Sigmoid colon (tissue), 7 donors: Measurements from ENCODE around the gene NRXN3. TPM values are rescaled to one million over a fixed set of nuclear protein-coding genes. Genes with fewer than 3 reads are reported as not detected.

Source experiments
- DNase-seq: peaks from one replicate; pipeline ENCODE4 v3.0.0-alpha.2; 2019
- H3K27ac ChIP-seq, 4 donors: fragments of 200-600 bp; sonication (generic); one replicate each; pipeline ENCODE4 v1.5.1; 2016 to 2019; ENCODE audit warnings: mild to moderate bottlenecking in 1 of 4
- H3K27me3 ChIP-seq, 3 donors: fragments of 200-600 bp; sonication (generic); one replicate each; pipeline ENCODE4 v1.5.1; 2019; ENCODE audit warnings: mild to moderate bottlenecking in 1 of 3
- H3K36me3 ChIP-seq, 4 donors: fragments of 200-600 bp; sonication (generic); one replicate each; pipeline ENCODE4 v1.5.1; 2016 to 2019
- H3K4me1 ChIP-seq, 4 donors: fragments of 200-600 bp; sonication (generic); one replicate each; pipeline ENCODE4 v1.5.1; 2017 to 2019
- H3K4me3 ChIP-seq, 4 donors: fragments of 200-600 bp; sonication (generic); one replicate each; pipeline ENCODE4 v1.5.1; 2017 to 2019; ENCODE audit warnings: mild to moderate bottlenecking in 2 of 4, moderate library complexity in 1 of 4
- H3K9me3 ChIP-seq, 4 donors: fragments of 200-600 bp in 3 of 4; sonication (generic) in 3 of 4; one replicate each; pipeline versions ENCODE4 v1.5.1 to v1.6.1; 2013 to 2019
- EP300 ChIP-seq, 4 donors: sonication (generic); formaldehyde crosslinking; IDR thresholded peaks; one replicate each; pipeline ENCODE4 v1.6.1; 2017; ENCODE audit warnings: antibody characterized with exemption in 4 of 4
- POLR2A ChIP-seq, 2 donors: fragments of 450-650 bp; IDR thresholded peaks; one replicate each; pipeline ENCODE4 v1.6.1; 2016; ENCODE audit warnings: antibody characterized with exemption in 2 of 2, mild to moderate bottlenecking in 2 of 2, moderate library complexity in 2 of 2
- POLR2AphosphoS5 ChIP-seq, 4 donors: sonication (generic); formaldehyde crosslinking; IDR thresholded peaks; one replicate each; pipeline ENCODE4 v1.6.1; 2017; ENCODE audit warnings: antibody characterized with exemption in 4 of 4
- WGBS, 2 donors: extraction: QIAGEN DNeasy Blood & Tissue Kit; methylation state at CpG; one replicate each; pipeline ENCODE4 v1.1.7; 2013; 5-methylcytosine and 5-hydroxymethylcytosine counted together
- intact Hi-C: fragments of 100-400 bp; cut with DNase I; formaldehyde crosslinking; loops from one replicate; pipeline ENCODE4 v1.15.1; 2023
- polyA plus RNA-seq, 3 donors: library from polyadenylated mRNA; stranded (reverse); fragments of 200-250 nt; gene quantifications; one replicate each; pipeline ENCODE4 v1.2.3, GENCODE V29; 2013
- total RNA-seq, 4 donors: library from RNA; depleted of rRNA; stranded (reverse); fragments of >200 nt; gene quantifications; one replicate each; pipeline ENCODE4 v1.1.0, GENCODE V29; 2016
- TF ChIP-seq, protein P1 (sequence below), 4 experiments: fragments of 450-650 bp in 3 of 4; fragments of 200-600 bp in 1 of 4; IDR thresholded peaks; one replicate each; pipeline ENCODE4 v1.5.1; 2016 to 2019; ENCODE audit warnings: antibody characterized with exemption in 4 of 4, mild to moderate bottlenecking in 3 of 4, moderate library complexity in 2 of 4
- donor health status: healthy with polysubstance abuse.
- donor health status: Bipolar disorder and iron deficiency.
- donor health status: healthy.

NRXN3 gene
- total and polyA plus RNA-seq, 7 donors: 0.23 to 46.3 (median 23.2) TPM

DNA sequence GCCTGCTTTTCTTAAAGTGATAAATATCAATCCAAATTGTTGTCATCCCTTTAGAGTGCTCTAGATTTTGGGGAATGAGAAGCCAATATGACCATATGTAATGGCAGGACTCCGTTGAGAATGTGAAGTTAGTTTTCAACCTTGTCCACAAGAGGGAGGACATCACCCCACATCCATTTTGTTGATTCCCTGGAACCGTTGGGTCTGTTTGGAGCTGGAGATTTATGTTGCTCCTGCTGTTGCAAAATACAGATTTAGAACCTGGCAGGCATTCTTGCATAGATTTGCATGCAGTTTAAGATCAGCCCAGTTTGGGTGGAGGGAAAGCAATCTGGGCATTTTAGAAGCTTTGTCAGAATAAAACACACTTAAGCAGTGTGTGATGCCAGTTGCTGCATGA lies 620.1 kb downstream of the NRXN3 start:
- no peaks in the 10 kb centered on the region for H3K9me3 ChIP-seq
- no peak overlapping the region for H3K27ac ChIP-seq
- 14 to 30% methylated on average over 2 of the region's 2 CpGs for WGBS, 2 donors
- H3K4me3 ChIP-seq: no peak overlapping the region
- H3K27me3 ChIP-seq: no peaks in the 10 kb centered on the region
- peaks cover 0 to 8% (median 5%) of the 10 kb centered on the region in 4 donors for H3K4me1 ChIP-seq
- TF ChIP-seq, protein P1, sequence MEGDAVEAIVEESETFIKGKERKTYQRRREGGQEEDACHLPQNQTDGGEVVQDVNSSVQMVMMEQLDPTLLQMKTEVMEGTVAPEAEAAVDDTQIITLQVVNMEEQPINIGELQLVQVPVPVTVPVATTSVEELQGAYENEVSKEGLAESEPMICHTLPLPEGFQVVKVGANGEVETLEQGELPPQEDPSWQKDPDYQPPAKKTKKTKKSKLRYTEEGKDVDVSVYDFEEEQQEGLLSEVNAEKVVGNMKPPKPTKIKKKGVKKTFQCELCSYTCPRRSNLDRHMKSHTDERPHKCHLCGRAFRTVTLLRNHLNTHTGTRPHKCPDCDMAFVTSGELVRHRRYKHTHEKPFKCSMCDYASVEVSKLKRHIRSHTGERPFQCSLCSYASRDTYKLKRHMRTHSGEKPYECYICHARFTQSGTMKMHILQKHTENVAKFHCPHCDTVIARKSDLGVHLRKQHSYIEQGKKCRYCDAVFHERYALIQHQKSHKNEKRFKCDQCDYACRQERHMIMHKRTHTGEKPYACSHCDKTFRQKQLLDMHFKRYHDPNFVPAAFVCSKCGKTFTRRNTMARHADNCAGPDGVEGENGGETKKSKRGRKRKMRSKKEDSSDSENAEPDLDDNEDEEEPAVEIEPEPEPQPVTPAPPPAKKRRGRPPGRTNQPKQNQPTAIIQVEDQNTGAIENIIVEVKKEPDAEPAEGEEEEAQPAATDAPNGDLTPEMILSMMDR (IDR thresholded peaks at IDR 0.05): no peak
- no peak for TF ChIP-seq EP300 (IDR thresholded peaks at IDR 0.05)
- no peak for DNase-seq
- H3K36me3 ChIP-seq: no peaks in the 10 kb centered on the region
- intact Hi-C loops: no loop called here

DNA sequence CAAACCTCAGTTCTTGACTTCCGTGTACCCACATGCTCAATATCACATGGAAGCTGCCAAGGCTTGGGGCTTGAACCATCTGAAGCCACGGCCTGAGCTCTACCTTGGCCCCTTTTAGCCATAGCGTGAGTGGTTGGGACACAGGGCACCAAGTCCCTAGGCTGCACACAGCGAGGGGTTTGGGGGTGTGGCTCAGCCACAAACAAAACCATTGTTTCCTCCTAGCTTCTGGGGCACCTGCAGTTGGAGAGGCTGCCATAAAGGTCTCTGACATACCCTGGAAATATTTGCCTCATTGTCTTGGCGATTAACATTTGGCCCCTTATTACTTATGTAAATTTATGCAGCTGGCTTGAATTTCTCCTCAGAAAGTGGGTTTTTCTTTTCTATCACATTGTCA lies 628.6 kb downstream of the NRXN3 start:
- Histone ChIP-seq H3K4me1 (no peaks in the 10 kb centered on the region), H3K27me3 (no peaks in the 10 kb centered on the region), H3K9me3 (no peaks in the 10 kb centered on the region), H3K27ac (no peak overlapping the region), H3K36me3 (no peaks in the 10 kb centered on the region), H3K4me3 (no peak overlapping the region)
- 48 to 74% methylated on average over 5 of the region's 5 CpGs for WGBS, 2 donors
- intact Hi-C loops: no loop called here
- no peak for TF ChIP-seq POLR2A (IDR thresholded peaks at IDR 0.05)
- no peak for TF ChIP-seq POLR2AphosphoS5 (IDR thresholded peaks at IDR 0.05)
- no peak for TF ChIP-seq EP300 (IDR thresholded peaks at IDR 0.05)
- TF ChIP-seq, protein P1 (IDR thresholded peaks at IDR 0.05): no peak
- DNase-seq: no peak

DNA sequence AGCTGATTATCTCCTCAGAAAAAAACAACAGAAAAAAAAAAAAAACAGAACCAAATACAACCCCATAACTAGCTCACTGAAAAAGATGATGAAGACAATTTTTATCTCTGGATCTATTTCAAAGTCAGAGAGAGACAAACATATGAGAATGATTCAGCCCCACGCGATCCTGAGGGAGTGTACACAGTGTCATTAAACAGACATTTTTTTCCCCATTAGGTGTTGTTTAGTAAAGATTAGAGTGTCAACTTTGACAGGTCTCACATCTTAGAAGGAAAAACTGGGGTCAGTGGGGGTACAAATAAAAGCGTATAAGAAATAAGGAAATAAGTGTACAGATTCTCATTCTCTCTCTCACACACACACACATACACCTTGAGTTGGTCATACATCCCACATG lies 635.4 kb downstream of the NRXN3 start:
- Histone ChIP-seq H3K27me3 (no peaks in the 10 kb centered on the region), H3K4me3 (no peak overlapping the region), H3K9me3 (no peaks in the 10 kb centered on the region), H3K36me3 (no peaks in the 10 kb centered on the region), H3K4me1 (no peaks in the 10 kb centered on the region), H3K27ac (no peak overlapping the region)
- WGBS, 2 donors: 41 to 77% methylated on average over 3 of the region's 3 CpGs
- DNase-seq: no peak
- TF ChIP-seq EP300 (IDR thresholded peaks at IDR 0.05) (no peak), POLR2AphosphoS5 (IDR thresholded peaks at IDR 0.05) (no peak), POLR2A (IDR thresholded peaks at IDR 0.05) (no peak)
- TF ChIP-seq, protein P1 (IDR thresholded peaks at IDR 0.05): no peak
- intact Hi-C loops: no loop called here

DNA sequence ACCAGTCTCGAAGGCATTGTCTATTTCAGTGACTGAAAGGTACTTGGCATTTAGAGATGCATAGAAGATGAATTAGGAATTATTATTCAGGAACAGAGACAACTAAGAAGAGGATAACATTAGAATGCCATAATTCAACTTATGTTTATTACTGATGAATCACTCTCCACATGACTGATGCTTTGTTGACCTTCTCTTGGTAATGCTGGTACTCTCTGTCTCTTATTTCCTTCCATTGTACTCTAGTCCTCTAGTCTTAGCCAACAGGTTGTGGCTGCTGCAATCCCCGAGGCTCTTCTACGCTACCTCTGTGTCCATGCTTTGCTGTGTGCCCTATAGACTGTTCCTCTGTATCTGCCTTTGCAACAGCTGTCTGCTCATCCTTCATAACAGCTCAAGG lies 652.9 kb downstream of the NRXN3 start:
- TF ChIP-seq POLR2AphosphoS5 (IDR thresholded peaks at IDR 0.05) (no peak), POLR2A (IDR thresholded peaks at IDR 0.05) (no peak), EP300 (IDR thresholded peaks at IDR 0.05) (no peak)
- TF ChIP-seq, protein P1 (IDR thresholded peaks at IDR 0.05): no peak
- Histone ChIP-seq H3K9me3 (no peaks in the 10 kb centered on the region), H3K27ac (no peak overlapping the region), H3K4me3 (no peak overlapping the region), H3K36me3 (no peaks in the 10 kb centered on the region), H3K4me1 (no peaks in the 10 kb centered on the region), H3K27me3 (no peaks in the 10 kb centered on the region)
- 80 to 81% methylated on average over 3 of the region's 3 CpGs for WGBS, 2 donors
- intact Hi-C loops: no loop called here
- DNase-seq: no peak

DNA sequence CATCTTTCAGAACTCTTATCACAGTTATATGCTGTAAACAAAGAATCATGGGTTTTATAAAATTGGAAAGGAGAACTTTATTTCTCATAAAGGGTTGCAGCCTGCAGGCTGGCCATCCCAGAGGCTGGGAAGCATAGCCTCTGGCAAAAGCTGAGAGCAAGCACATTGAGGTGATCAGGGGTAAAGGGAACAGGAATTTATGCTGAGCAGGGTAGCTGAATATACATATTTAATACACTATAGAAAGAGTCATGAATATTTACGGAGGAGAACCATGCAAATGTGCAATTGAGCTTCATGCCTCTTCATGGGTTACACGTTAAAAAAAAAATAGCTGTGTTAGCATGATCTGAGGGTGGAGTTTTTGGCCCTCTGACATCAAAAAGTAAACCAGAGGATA lies 653.3 kb downstream of the NRXN3 start:
- Histone ChIP-seq H3K27ac (no peak overlapping the region), H3K36me3 (no peaks in the 10 kb centered on the region), H3K9me3 (no peaks in the 10 kb centered on the region), H3K27me3 (no peaks in the 10 kb centered on the region), H3K4me1 (no peaks in the 10 kb centered on the region), H3K4me3 (no peak overlapping the region)
- TF ChIP-seq, protein P1 (IDR thresholded peaks at IDR 0.05): no peak
- WGBS, 2 donors: 71 to 78% methylated on average over 2 of the region's 2 CpGs
- DNase-seq: no peak
- intact Hi-C loops: no loop called here
